ENCODE data around the gene UCN. TPM values are rescaled to one million over a fixed set of nuclear protein-coding genes. Genes with fewer than 3 reads are reported as not detected.
A peak's percentile ranks its signal among the peaks of the same experiment; 100 is the strongest.

Gene UCN
- total RNA-seq (2014; rRNA removed) = 0.52 and 3.6 TPM in 2 replicates
- percentile 29 among the genes with signal in this experiment for Bru-seq, nascent RNA
- BruChase-seq, experiment 1, labeled RNA remaining after a 6-hour chase = percentile 55 among the genes with signal in this experiment
- percentile 56 among the genes with signal in this experiment for BruChase-seq, experiment 2, labeled RNA remaining after a 2-hour chase
- long read RNA-seq, transcript UCN-201 (2 exons, 795 nt) = major isoform, 9 of 9 reads
- long read RNA-seq, partial matches to known transcripts = 0 of 9 reads
- long read RNA-seq, other reads (novel, unspliced or antisense) = 0 of 9 reads

- Histone ChIP-seq H3K36me3 (ENCODE audit: low read depth, low read length) (no peaks in the 10 kb centered on the region), H3K79me2 (ENCODE audit: low read length) (no peaks in the 10 kb centered on the region), H3K9me2 (replicated peaks; ENCODE audit: low read length) (no peaks in the 10 kb centered on the region), H3K4me2 (ENCODE audit: low read length) (no peak within 1 kb of the TSS), H3K4me3 (ENCODE audit: low read length) (no peak within 1 kb of the TSS), H3K9ac (ENCODE audit: low read length) (no peak within 1 kb of the TSS), H4K20me1 (ENCODE audit: low read length) (no peaks in the 10 kb centered on the region), H3K27me3 (ENCODE audit: low read length) (no peaks in the 10 kb centered on the region), H3K27ac (ENCODE audit: low read length) (no peak within 1 kb of the TSS), H3K4me1 (ENCODE audit: insufficient read depth, low read length) (no peaks in the 10 kb centered on the region), H2AFZ (ENCODE audit: low read length) (no peak within 1 kb of the TSS), H3F3A (ENCODE audit: low read length, unreplicated experiment) (no peaks in the 10 kb centered on the region), H3K9me3 (ENCODE audit: low read length) (no peaks in the 10 kb centered on the region)
- ChIA-PET CTCF (no interaction called here), POLR2A (ENCODE audit: unreplicated experiment) (no interaction called here)
- intact Hi-C loops (cut with micrococcal nuclease) = no loop called here
- ATAC-seq (no peak), DNase-seq (no peak)
- no TSS peak for BruUV-seq (replicated peaks)
- TF ChIP-seq EZH2phosphoT487 (IDR thresholded peaks at IDR 0.05; ENCODE audit: borderline replicate concordance, low read length) = no peak
- no peak for TF ChIP-seq CTCF (conservative IDR thresholded peaks at IDR 0.05; ENCODE audit: low read depth, low read length)
- TF ChIP-seq EZH2 (IDR thresholded peaks at IDR 0.05; ENCODE audit: low read length, unreplicated experiment) = no peak
Observed at GRCh38 chr2:27308359-27308881, at the start of gene UCN. TSS of gene UCN (minus strand) at chr2:27308445. CDS start at chr2:27307895, 550 bp downstream.

- ATAC-seq (peak; percentile 88), DNase-seq (peak; percentile 94)
- Histone ChIP-seq H3K9me3 (ENCODE audit: low read length) (no peaks in the 10 kb centered on the region), H3K79me2 (ENCODE audit: low read length) (peaks cover 67% of the 10 kb centered on the region), H3K4me1 (ENCODE audit: insufficient read depth, low read length) (peaks cover 28% of the 10 kb centered on the region), H3F3A (ENCODE audit: low read length, unreplicated experiment) (no peaks in the 10 kb centered on the region), H2AFZ (ENCODE audit: low read length) (peak within 1 kb of the TSS; percentile 84), H3K9ac (ENCODE audit: low read length) (peak within 1 kb of the TSS; percentile 95), H4K20me1 (ENCODE audit: low read length) (peaks cover 12% of the 10 kb centered on the region), H3K4me2 (ENCODE audit: low read length) (peak within 1 kb of the TSS; percentile 91), H3K4me3 (ENCODE audit: low read length) (peak within 1 kb of the TSS; percentile 77), H3K9me2 (replicated peaks; ENCODE audit: low read length) (no peaks in the 10 kb centered on the region), H3K27me3 (ENCODE audit: low read length) (no peaks in the 10 kb centered on the region), H3K36me3 (ENCODE audit: low read depth, low read length) (no peaks in the 10 kb centered on the region), H3K27ac (ENCODE audit: low read length) (peak within 1 kb of the TSS; percentile 94)
- ChIA-PET CTCF (interaction anchor here (0.6 to 0.8 kb wide), 2 partner anchors 13 to 604 kb away, joined by 3 to 5 read pairs; no protein-coding TSS in a partner anchor), POLR2A (ENCODE audit: unreplicated experiment) (no interaction called here)
- no peak for TF ChIP-seq CTCF (conservative IDR thresholded peaks at IDR 0.05; ENCODE audit: low read depth, low read length)
- no peak for TF ChIP-seq EZH2phosphoT487 (IDR thresholded peaks at IDR 0.05; ENCODE audit: borderline replicate concordance, low read length)
- no peak for TF ChIP-seq EZH2 (IDR thresholded peaks at IDR 0.05; ENCODE audit: low read length, unreplicated experiment)
- TSS peak; percentile 66 for BruUV-seq (replicated peaks)
- intact Hi-C loops (cut with micrococcal nuclease) = loop anchor here (1.0 kb wide), 2 partner anchors 14 to 35 kb away; partner anchors contain the start of genes EIF2B4 and SNX17
Observed at GRCh38 chr2:27356382-27357181, 48.3 kb upstream of the UCN start, which contains the start of gene GTF3C2. TSS of gene GTF3C2 (minus strand) at chr2:27356764. CDS start at chr2:27343554, 13,210 bp downstream.

Data from PC-3 (cell line).